Head of caudate nucleus (tissue), 42 donors: ENCODE measurements around the gene RNF212B.

ENCODE experiments used
- DNase-seq, 42 donors: peaks; one replicate each; pipeline versions ENCODE4 v3.0.0 to v3.0.0-alpha.2; 2020 to 2021; ENCODE audit warnings: mixed read lengths in 7 of 42
- intact Hi-C: fragments of 100-400 bp; cut with DNase I; formaldehyde crosslinking; loops from one replicate; pipeline ENCODE4 v1.15.0; 2022

The RNF212B gene

GRCh38 chr14:23286020-23286901 lies 48.5 kb downstream of the RNF212B start, which contains the start of gene HOMEZ:
HOMEZ (minus strand) TSS chr14:23286132; CDS start chr14:23285952, 180 bp downstream.
- intact Hi-C loops, result loop anchor here (1.0 kb wide), 1 partner anchor 15 kb away; no protein-coding TSS in a partner anchor
- DNase-seq, result peak; percentile 98 to 100 (median 99)

GRCh38 chr14:23286902-23287479 lies 49.3 kb downstream of the RNF212B start:
- intact Hi-C loops, result loop anchor here (1.0 kb wide), 1 partner anchor 14 kb away; no protein-coding TSS in a partner anchor
- no peak for DNase-seq

- DNase-seq, result peak in 24 of 42 donors; percentile 19 to 79 (median 50)
- intact Hi-C loops, result no loop called here
Observed at GRCh38 chr14:23294734-23295561, 57.2 kb downstream of the RNF212B start.

- DNase-seq, result peak in 1 of 42 donors; percentile 41
- intact Hi-C loops, result no loop called here
Observed at GRCh38 chr14:23296012-23296777, 58.5 kb downstream of the RNF212B start.

- intact Hi-C loops, result no loop called here
- peak in 1 of 42 donors; percentile 34 for DNase-seq
Observed at GRCh38 chr14:23297096-23297495, 59.4 kb downstream of the RNF212B start.

- intact Hi-C loops, result no loop called here
- peak in 1 of 42 donors; percentile 37 for DNase-seq
Observed at GRCh38 chr14:23297611-23298277, 60.0 kb downstream of the RNF212B start.

- intact Hi-C loops, result no loop called here
- peak in 12 of 42 donors; percentile 27 to 76 (median 55) for DNase-seq
Observed at GRCh38 chr14:23299211-23299957, 61.6 kb downstream of the RNF212B start.

- intact Hi-C loops, result loop anchor here (10.0 kb wide), 1 partner anchor 205 kb away; the partner anchor contains the start of genes ACIN1 and C14orf119
- no peak for DNase-seq
Observed at GRCh38 chr14:23299986-23300686, 62.4 kb downstream of the RNF212B start.

GRCh38 chr14:23300687-23301223 lies 63.0 kb downstream of the RNF212B start:
- peak in 12 of 42 donors; percentile 18 to 66 (median 36) for DNase-seq

GRCh38 chr14:23301288-23301968 lies 63.7 kb downstream of the RNF212B start:
- DNase-seq, result peak; percentile 89 to 99 (median 97)
- intact Hi-C loops, result loop anchor here (1.0 to 10.0 kb wide), 2 partner anchors 15 to 207 kb away; partner anchors contain the start of genes ACIN1, C14orf119 and HOMEZ

More at GRCh38 chr14:23300687-23301223, 63.0 kb downstream of the RNF212B start:
- intact Hi-C loops, result loop anchor here (1.0 to 10.0 kb wide), 2 partner anchors 14 to 206 kb away; partner anchors contain the start of genes ACIN1, C14orf119 and HOMEZ

- DNase-seq, result no peak
- intact Hi-C loops, result loop anchor here (1.0 to 10.0 kb wide), 3 partner anchors 16 to 207 kb away; partner anchors contain the start of genes ACIN1, C14orf119, HOMEZ and PABPN1
Observed at GRCh38 chr14:23301969-23302289, 64.2 kb downstream of the RNF212B start.

- DNase-seq, result peak in 41 of 42 donors; percentile 50 to 88 (median 76)
- intact Hi-C loops, result loop anchor here (2.0 to 10.0 kb wide), 2 partner anchors 18 to 208 kb away; partner anchors contain the start of genes ACIN1, C14orf119 and PABPN1
Observed at GRCh38 chr14:23302290-23303225, 64.8 kb downstream of the RNF212B start, which contains the start of gene PPP1R3E. PPP1R3E (minus strand) TSS chr14:23302859; CDS start chr14:23302576, 283 bp downstream.

GRCh38 chr14:23306412-23307145 lies 68.8 kb downstream of the RNF212B start, which contains the start of gene BCL2L2:
BCL2L2 (plus strand) TSS chr14:23306833; CDS start chr14:23307768, 935 bp downstream.
- peak; percentile 84 to 97 (median 90) for DNase-seq

More at GRCh38 chr14:23306412-23307145, 68.8 kb downstream of the RNF212B start, which contains the start of gene BCL2L2:
- intact Hi-C loops, result loop anchor here (10.0 kb wide), 1 partner anchor 212 kb away; the partner anchor contains the start of genes ACIN1 and C14orf119
